ENCODE measurements around the gene ADARB2. TPM values are rescaled to one million over a fixed set of nuclear protein-coding genes. Genes with fewer than 3 reads are reported as not detected.

The ADARB2 gene
- total RNA-seq, 4 donors from 2014 or later, result 2.0 to 9.9 (median 5.1) TPM

GRCh38 chr10:1483246-1483645, 254.1 kb downstream of the ADARB2 start:
- Histone ChIP-seq H3K4me1 (peaks cover 0 to 1% (median 0%) of the 10 kb centered on the region in 4 donors), H3K4me3 (no peak overlapping the region), H3K27ac (no peak overlapping the region), H3K27me3 (no peaks in the 10 kb centered on the region), H3K9me3 (no peaks in the 10 kb centered on the region), H3K36me3 (no peaks in the 10 kb centered on the region)
- TF ChIP-seq POLR2A (IDR thresholded peaks at IDR 0.05), result no peak
- TF ChIP-seq CTCF (IDR thresholded peaks at IDR 0.05), result no peak
- DNase-seq, result no peak

DNA sequence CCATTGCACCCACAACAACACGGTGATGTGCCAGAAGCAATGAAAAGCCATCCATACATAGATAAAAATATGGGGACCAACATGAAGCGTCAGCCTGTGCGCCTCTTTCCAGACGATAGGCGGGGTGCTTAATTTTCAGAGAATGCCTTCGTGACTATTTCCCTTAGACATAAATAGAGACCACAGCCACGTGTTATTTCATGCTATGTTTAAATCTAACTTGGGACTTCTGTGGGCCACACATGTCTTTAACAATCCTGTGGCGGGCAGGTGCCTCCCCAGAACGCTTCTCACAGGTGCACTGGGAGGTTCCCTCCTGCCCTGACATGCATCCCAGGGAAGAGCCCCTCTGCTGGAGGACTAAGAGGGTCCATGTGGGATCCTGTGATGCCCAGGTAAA, 259.7 kb downstream of the ADARB2 start:
- no peak for TF ChIP-seq POLR2A (IDR thresholded peaks at IDR 0.05)
- TF ChIP-seq CTCF (IDR thresholded peaks at IDR 0.05), result no peak
- H3K27ac ChIP-seq, result no peak overlapping the region
- H3K9me3 ChIP-seq, result no peaks in the 10 kb centered on the region
- H3K4me1 ChIP-seq, result no peaks in the 10 kb centered on the region
- H3K36me3 ChIP-seq, result no peaks in the 10 kb centered on the region
- no peak for DNase-seq
- H3K27me3 ChIP-seq, result no peaks in the 10 kb centered on the region
- no peak overlapping the region for H3K4me3 ChIP-seq

GRCh38 chr10:1476455-1476803, 260.9 kb downstream of the ADARB2 start:
- Histone ChIP-seq H3K4me3 (no peak overlapping the region), H3K27me3 (no peaks in the 10 kb centered on the region), H3K36me3 (no peaks in the 10 kb centered on the region), H3K4me1 (no peaks in the 10 kb centered on the region), H3K27ac (no peak overlapping the region), H3K9me3 (no peaks in the 10 kb centered on the region)
- DNase-seq, result no peak
- TF ChIP-seq CTCF (IDR thresholded peaks at IDR 0.05) (no peak), POLR2A (IDR thresholded peaks at IDR 0.05) (no peak)

- no peak overlapping the region for H3K4me3 ChIP-seq
- no peaks in the 10 kb centered on the region for H3K27me3 ChIP-seq
- no peaks in the 10 kb centered on the region for H3K4me1 ChIP-seq
- no peak for DNase-seq
- no peaks in the 10 kb centered on the region for H3K9me3 ChIP-seq
- H3K36me3 ChIP-seq, result no peaks in the 10 kb centered on the region
- TF ChIP-seq POLR2A (IDR thresholded peaks at IDR 0.05) (no peak), CTCF (IDR thresholded peaks at IDR 0.05) (no peak)
- H3K27ac ChIP-seq, result no peak overlapping the region
These were observed 261.4 kb downstream of the ADARB2 start for GRCh38 chr10:1475771-1476454.

- TF ChIP-seq CTCF (IDR thresholded peaks at IDR 0.05) (no peak), POLR2A (IDR thresholded peaks at IDR 0.05) (no peak)
- no peaks in the 10 kb centered on the region for H3K9me3 ChIP-seq
- DNase-seq, result no peak
- H3K4me3 ChIP-seq, result no peak overlapping the region
- no peaks in the 10 kb centered on the region for H3K27me3 ChIP-seq
- H3K27ac ChIP-seq, result no peak overlapping the region
- no peaks in the 10 kb centered on the region for H3K36me3 ChIP-seq
- H3K4me1 ChIP-seq, result no peaks in the 10 kb centered on the region
These were observed 262.2 kb downstream of the ADARB2 start for GRCh38 chr10:1475098-1475591.

All from Peyer's patch (tissue), 4 donors.